Mesothelial cell of epicardium (in vitro differentiated cells): ENCODE data around the gene AGO4. TPM values are rescaled to one million over a fixed set of nuclear protein-coding genes. Genes with fewer than 3 reads are reported as not detected.

ENCODE experiments used
- DNase-seq, 2 experiments: peaks; one replicate each; pipeline ENCODE4 v3.0.0; 2021; ENCODE audit warnings: low spot score in 2 of 2; ENCODE audit not compliant: unreplicated experiment in 2 of 2
- H3K27ac Mint-ChIP-seq: 2 replicates; pipeline ENCODE4 v1.8.0; 2021; ENCODE audit warnings: mixed read lengths
- H3K27me3 Mint-ChIP-seq: 2 replicates; pipeline ENCODE4 v1.8.0; 2021; ENCODE audit warnings: low read depth, mixed read lengths
- H3K36me3 Mint-ChIP-seq: 2 replicates; pipeline ENCODE4 v1.8.0; 2021; ENCODE audit warnings: mixed read lengths
- H3K4me1 Mint-ChIP-seq: 2 replicates; pipeline ENCODE4 v1.8.0; 2021; ENCODE audit warnings: mixed read lengths
- H3K4me3 Mint-ChIP-seq: 2 replicates; pipeline ENCODE4 v1.8.0; 2021; ENCODE audit warnings: mild to moderate bottlenecking, moderate library complexity, mixed read lengths
- H3K9me3 Mint-ChIP-seq: 2 replicates; pipeline ENCODE4 v1.8.0; 2021; ENCODE audit warnings: mixed read lengths
- CTCF ChIP-seq: fragments of 200-600 bp; sonication (generic); IDR thresholded peaks from one replicate; pipeline ENCODE4 v1.5.0; 2021; ENCODE audit warnings: antibody characterized with exemption; ENCODE audit not compliant: unreplicated experiment
- total RNA-seq: library from RNA; stranded (reverse); gene quantifications from 3 replicates; pipeline ENCODE4 v1.2.1, GENCODE V29; 2021

Gene AGO4
- total RNA-seq, 1 donor from 2014 or later = 26.5 TPM

- no peak for DNase-seq
- H3K27ac Mint-ChIP-seq = peak overlapping the region; percentile 73
- H3K27me3 Mint-ChIP-seq = no peaks in the 10 kb centered on the region
- TF ChIP-seq CTCF = no peak
- H3K4me3 Mint-ChIP-seq = no peak overlapping the region
- H3K36me3 Mint-ChIP-seq = peaks cover 32% of the 10 kb centered on the region
- peaks cover 18% of the 10 kb centered on the region for H3K4me1 Mint-ChIP-seq
- H3K9me3 Mint-ChIP-seq = no peaks in the 10 kb centered on the region
Observed at GRCh38 chr1:35852241-35852640, 44.4 kb downstream of the AGO4 start.

- no peak for TF ChIP-seq CTCF
- H3K4me1 Mint-ChIP-seq = peaks cover 13% of the 10 kb centered on the region
- DNase-seq = no peak
- H3K36me3 Mint-ChIP-seq = peaks cover 28% of the 10 kb centered on the region
- no peaks in the 10 kb centered on the region for H3K27me3 Mint-ChIP-seq
- no peak overlapping the region for H3K4me3 Mint-ChIP-seq
- H3K27ac Mint-ChIP-seq = no peak overlapping the region
- no peaks in the 10 kb centered on the region for H3K9me3 Mint-ChIP-seq
Observed at GRCh38 chr1:35854989-35855700, 47.3 kb downstream of the AGO4 start.

- H3K4me1 Mint-ChIP-seq = peaks cover 3% of the 10 kb centered on the region
- no peaks in the 10 kb centered on the region for H3K9me3 Mint-ChIP-seq
- H3K27me3 Mint-ChIP-seq = no peaks in the 10 kb centered on the region
- H3K4me3 Mint-ChIP-seq = no peak overlapping the region
- H3K36me3 Mint-ChIP-seq = peaks cover 19% of the 10 kb centered on the region
- no peak overlapping the region for H3K27ac Mint-ChIP-seq
- TF ChIP-seq CTCF = no peak
- no peak for DNase-seq
Observed at GRCh38 chr1:35856964-35857363, 49.1 kb downstream of the AGO4 start.

- H3K36me3 Mint-ChIP-seq = peaks cover 14% of the 10 kb centered on the region
- H3K4me3 Mint-ChIP-seq = no peak overlapping the region
- DNase-seq = no peak
- no peak overlapping the region for H3K27ac Mint-ChIP-seq
- no peak for TF ChIP-seq CTCF
- H3K9me3 Mint-ChIP-seq = no peaks in the 10 kb centered on the region
- no peaks in the 10 kb centered on the region for H3K4me1 Mint-ChIP-seq
- no peaks in the 10 kb centered on the region for H3K27me3 Mint-ChIP-seq
Observed at GRCh38 chr1:35857830-35858229, 50.0 kb downstream of the AGO4 start.

- Mint-ChIP-seq H3K27me3 (no peaks in the 10 kb centered on the region), H3K27ac (no peak overlapping the region), H3K4me1 (peaks cover 3% of the 10 kb centered on the region), H3K36me3 (peaks cover 3% of the 10 kb centered on the region), H3K4me3 (no peak overlapping the region), H3K9me3 (no peaks in the 10 kb centered on the region)
- TF ChIP-seq CTCF = no peak
- DNase-seq = no peak
Observed at GRCh38 chr1:35860696-35861095, 52.9 kb downstream of the AGO4 start.
